ENCODE data around the gene ADAMTS3. TPM values are rescaled to one million over a fixed set of nuclear protein-coding genes. Genes with fewer than 3 reads are reported as not detected.
A peak's percentile ranks its signal among the peaks of the same experiment; 100 is the strongest.

Gene ADAMTS3
- total and polyA plus RNA-seq, 12 donors: 1.0 to 13.1 (median 2.2) TPM

DNA sequence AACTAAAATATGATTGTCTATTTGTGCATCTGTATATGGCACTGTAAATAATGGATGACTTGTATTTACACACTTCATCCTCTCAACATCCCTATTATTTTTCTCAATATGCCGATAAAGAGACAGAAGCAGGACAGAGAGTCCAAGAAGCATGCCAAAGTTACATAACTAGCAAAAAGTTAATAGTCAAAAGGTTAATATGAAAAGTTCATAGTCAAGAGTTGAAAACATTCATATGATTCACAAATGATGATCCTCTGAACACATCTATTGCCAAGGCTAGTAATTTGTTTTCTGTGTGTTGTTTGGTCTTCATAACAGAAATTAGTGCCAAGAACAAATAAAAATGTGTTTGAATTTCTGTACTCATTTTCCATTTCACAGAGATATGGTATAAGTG lies 231.0 kb downstream of the ADAMTS3 start:
- WGBS, 4 donors: 64 to 76% (median 70%) methylated on average over 1 of the region's 1 CpG

DNA sequence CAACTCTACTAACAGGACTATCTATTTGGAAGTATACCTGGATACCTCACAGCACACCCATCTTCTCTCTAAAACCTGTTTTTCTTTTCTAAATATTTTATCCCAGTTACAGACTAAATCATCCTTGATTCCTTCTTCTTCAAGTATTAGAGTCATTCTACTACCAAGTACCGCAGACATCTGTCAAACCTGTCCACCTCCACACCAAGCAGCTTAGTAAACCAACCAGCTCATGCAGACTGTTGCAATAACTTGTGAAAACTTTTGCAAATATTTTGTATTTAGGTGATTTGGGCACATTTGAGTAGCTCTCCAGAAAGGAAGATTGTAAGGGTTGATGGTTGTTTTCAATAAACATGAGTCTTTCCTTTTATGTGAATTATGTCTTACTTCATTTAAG lies 238.6 kb downstream of the ADAMTS3 start:
- no peak for TF ChIP-seq POLR2A (IDR thresholded peaks at IDR 0.05)
- TF ChIP-seq, protein P1, sequence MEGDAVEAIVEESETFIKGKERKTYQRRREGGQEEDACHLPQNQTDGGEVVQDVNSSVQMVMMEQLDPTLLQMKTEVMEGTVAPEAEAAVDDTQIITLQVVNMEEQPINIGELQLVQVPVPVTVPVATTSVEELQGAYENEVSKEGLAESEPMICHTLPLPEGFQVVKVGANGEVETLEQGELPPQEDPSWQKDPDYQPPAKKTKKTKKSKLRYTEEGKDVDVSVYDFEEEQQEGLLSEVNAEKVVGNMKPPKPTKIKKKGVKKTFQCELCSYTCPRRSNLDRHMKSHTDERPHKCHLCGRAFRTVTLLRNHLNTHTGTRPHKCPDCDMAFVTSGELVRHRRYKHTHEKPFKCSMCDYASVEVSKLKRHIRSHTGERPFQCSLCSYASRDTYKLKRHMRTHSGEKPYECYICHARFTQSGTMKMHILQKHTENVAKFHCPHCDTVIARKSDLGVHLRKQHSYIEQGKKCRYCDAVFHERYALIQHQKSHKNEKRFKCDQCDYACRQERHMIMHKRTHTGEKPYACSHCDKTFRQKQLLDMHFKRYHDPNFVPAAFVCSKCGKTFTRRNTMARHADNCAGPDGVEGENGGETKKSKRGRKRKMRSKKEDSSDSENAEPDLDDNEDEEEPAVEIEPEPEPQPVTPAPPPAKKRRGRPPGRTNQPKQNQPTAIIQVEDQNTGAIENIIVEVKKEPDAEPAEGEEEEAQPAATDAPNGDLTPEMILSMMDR (IDR thresholded peaks at IDR 0.05): no peak
- DNase-seq: no peak
- no peak overlapping the region for H3K4me3 ChIP-seq
- H3K9me3 ChIP-seq (replicated peaks in 1 of 3): no peaks in the 10 kb centered on the region
- H3K27ac ChIP-seq: no peak overlapping the region
- H3K4me1 ChIP-seq (replicated peaks in 1 of 2): no peaks in the 10 kb centered on the region
- intact Hi-C loops (cut with DNase I): no loop called here
- WGBS, 4 donors: 93 to 100% (median 99%) methylated on average over 1 of the region's 1 CpG
- H3K27me3 ChIP-seq: no peaks in the 10 kb centered on the region
- H3K36me3 ChIP-seq (replicated peaks in 1 of 2): no peaks in the 10 kb centered on the region

More for the DNA sequence above, 231.0 kb downstream of the ADAMTS3 start:
- intact Hi-C loops (cut with DNase I): no loop called here
- H3K27me3 ChIP-seq: no peaks in the 10 kb centered on the region
- no peaks in the 10 kb centered on the region for H3K36me3 ChIP-seq (replicated peaks in 1 of 2)
- TF ChIP-seq, protein P1 (IDR thresholded peaks at IDR 0.05): no peak
- TF ChIP-seq POLR2A (IDR thresholded peaks at IDR 0.05): no peak
- H3K4me1 ChIP-seq (replicated peaks in 1 of 2): no peaks in the 10 kb centered on the region
- no peak for DNase-seq
- no peak overlapping the region for H3K27ac ChIP-seq
- no peak overlapping the region for H3K4me3 ChIP-seq
- H3K9me3 ChIP-seq (replicated peaks in 1 of 3): peaks cover 0 to 4% (median 0%) of the 10 kb centered on the region in 3 donors

- intact Hi-C loops (cut with DNase I): loop anchor here (2.0 to 5.0 kb wide), 2 partner anchors 140 to 142 kb away; no protein-coding TSS in a partner anchor
- Histone ChIP-seq H3K36me3 (replicated peaks in 1 of 2) (no peaks in the 10 kb centered on the region), H3K9me3 (replicated peaks in 1 of 3) (no peaks in the 10 kb centered on the region), H3K27me3 (no peaks in the 10 kb centered on the region), H3K27ac (no peak overlapping the region), H3K4me3 (no peak overlapping the region), H3K4me1 (replicated peaks in 1 of 2) (no peaks in the 10 kb centered on the region)
- TF ChIP-seq POLR2A (IDR thresholded peaks at IDR 0.05): no peak
- TF ChIP-seq, protein P1 (IDR thresholded peaks at IDR 0.05): peak; percentile 43 to 72 (median 55)
- WGBS, 4 donors: 49 to 57% (median 54%) methylated on average over 2 of the region's 2 CpGs
- DNase-seq: peak in 2 of 7 donors; percentile 5 to 15
Measured at GRCh38 chr4:72326692-72327632, 242.1 kb downstream of the ADAMTS3 start.

GRCh38 chr4:72325215-72325614 lies 243.8 kb downstream of the ADAMTS3 start:
- DNase-seq: no peak
- Histone ChIP-seq H3K9me3 (replicated peaks in 1 of 3) (no peaks in the 10 kb centered on the region), H3K27me3 (no peaks in the 10 kb centered on the region), H3K27ac (no peak overlapping the region), H3K36me3 (replicated peaks in 1 of 2) (no peaks in the 10 kb centered on the region), H3K4me1 (replicated peaks in 1 of 2) (no peaks in the 10 kb centered on the region), H3K4me3 (no peak overlapping the region)
- TF ChIP-seq, protein P1 (IDR thresholded peaks at IDR 0.05): no peak
- TF ChIP-seq POLR2A (IDR thresholded peaks at IDR 0.05): no peak
- intact Hi-C loops (cut with DNase I): loop anchor here in 1 of 2 donors (5.0 kb wide), 1 partner anchor 142 kb away; no protein-coding TSS in a partner anchor
